ENCODE data around the gene COX6A1.

GRCh38 chr12:120417917-120418580 lies 19.9 kb upstream of the COX6A1 start:
- TF ChIP-seq POLR2AphosphoS5 (IDR thresholded peaks at IDR 0.05; ENCODE audit: insufficient read depth in 1 of 2, low read depth in 1 of 2) = no peak
- TF ChIP-seq POLR2A (IDR thresholded peaks at IDR 0.05) = no peak

All from vagina (tissue), 2 donors.